ES-I3 (cell line): Measurements from ENCODE around the gene SERAC1.
"Not testable (repeated sequence)": the region's sequence is repeated elsewhere in the genome, so short reads cannot be mapped to it uniquely, and the experiment has no call there.

ENCODE experiments used
- H3K36me3 ChIP-seq: 2 replicates; pipeline ENCODE4 v1.6.1; 2013; ENCODE audit warnings: mild to moderate bottlenecking, low read length, control low read depth, moderate library complexity; ENCODE audit not compliant: insufficient read depth
- H3K4me1 ChIP-seq: 2 replicates; pipeline ENCODE4 v1.6.1; 2013; ENCODE audit warnings: mild to moderate bottlenecking, control low read depth, low read length; ENCODE audit not compliant: insufficient read depth
- H3K9ac ChIP-seq: 2 replicates; pipeline ENCODE4 v1.6.1; 2013; ENCODE audit warnings: low read depth, mild to moderate bottlenecking, low read length, moderate library complexity
- H3K9me3 ChIP-seq: 2 replicates; pipeline ENCODE4 v1.6.1; 2013; ENCODE audit warnings: mild to moderate bottlenecking, low read length, moderate library complexity; ENCODE audit not compliant: control insufficient read depth, insufficient read depth

Gene SERAC1

GRCh38 chr6:158168040-158168289 is at the start of gene SERAC1:
Gene SERAC1 (minus strand): TSS chr6:158168262. CDS start chr6:158158363, 9,899 bp downstream.
- H3K4me1 ChIP-seq, result peaks cover 15% of the 10 kb centered on the region
- H3K9ac ChIP-seq, result peak within 1 kb of the TSS; percentile 98
- H3K9me3 ChIP-seq, result no peaks in the 10 kb centered on the region
- no peaks in the 10 kb centered on the region for H3K36me3 ChIP-seq

DNA sequence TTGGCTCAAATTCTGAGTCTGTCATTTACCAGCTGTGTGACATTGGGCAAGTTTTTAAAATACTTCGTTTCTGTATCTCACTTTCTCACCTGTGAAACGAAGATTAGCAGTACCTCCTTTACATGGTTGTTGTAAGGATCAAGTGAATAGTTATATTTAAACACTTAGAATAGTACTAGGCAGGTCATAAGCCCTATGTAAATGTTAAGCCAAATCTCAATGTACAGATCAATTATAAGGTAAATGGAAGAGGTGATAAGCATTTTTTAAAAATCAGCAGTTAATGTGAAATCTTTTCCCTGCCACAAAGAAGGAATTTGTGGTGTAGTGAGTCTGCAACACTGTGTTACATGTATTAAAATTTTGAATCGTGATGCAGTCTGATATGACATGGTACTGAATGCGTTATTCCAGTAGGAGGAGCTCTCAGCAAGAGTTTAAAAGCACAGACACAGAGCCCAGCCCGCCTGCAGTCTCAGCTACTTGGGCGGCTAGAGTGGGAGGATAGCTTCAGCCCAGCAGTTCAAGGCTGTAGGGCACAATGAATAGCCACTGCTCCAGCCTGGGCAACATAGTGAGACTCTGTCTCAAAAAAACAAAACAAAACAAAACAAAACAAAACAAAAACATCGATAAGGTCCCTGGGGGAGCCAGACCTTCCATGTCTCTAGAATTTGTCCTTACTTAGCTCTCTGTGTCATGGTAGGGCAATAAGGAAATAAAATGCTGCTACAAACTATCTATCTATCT is 46.0 kb upstream of the SERAC1 start:
- H3K36me3 ChIP-seq, result no peaks in the 10 kb centered on the region
- H3K9me3 ChIP-seq, result no peaks in the 10 kb centered on the region
- H3K9ac ChIP-seq, result no peak overlapping the region
- H3K4me1 ChIP-seq, result no peaks in the 10 kb centered on the region

GRCh38 chr6:158211273-158212055 is 43.4 kb upstream of the SERAC1 start:
- H3K36me3 ChIP-seq, result no peaks in the 10 kb centered on the region
- H3K9ac ChIP-seq, result no peak overlapping the region
- no peaks in the 10 kb centered on the region for H3K9me3 ChIP-seq
- H3K4me1 ChIP-seq, result no peaks in the 10 kb centered on the region

- not testable (repeated sequence) for H3K9ac ChIP-seq, H3K9me3 ChIP-seq, H3K36me3 ChIP-seq, H3K4me1 ChIP-seq
Measured at GRCh38 chr6:158209582-158210333, 41.7 kb upstream of the SERAC1 start.

DNA sequence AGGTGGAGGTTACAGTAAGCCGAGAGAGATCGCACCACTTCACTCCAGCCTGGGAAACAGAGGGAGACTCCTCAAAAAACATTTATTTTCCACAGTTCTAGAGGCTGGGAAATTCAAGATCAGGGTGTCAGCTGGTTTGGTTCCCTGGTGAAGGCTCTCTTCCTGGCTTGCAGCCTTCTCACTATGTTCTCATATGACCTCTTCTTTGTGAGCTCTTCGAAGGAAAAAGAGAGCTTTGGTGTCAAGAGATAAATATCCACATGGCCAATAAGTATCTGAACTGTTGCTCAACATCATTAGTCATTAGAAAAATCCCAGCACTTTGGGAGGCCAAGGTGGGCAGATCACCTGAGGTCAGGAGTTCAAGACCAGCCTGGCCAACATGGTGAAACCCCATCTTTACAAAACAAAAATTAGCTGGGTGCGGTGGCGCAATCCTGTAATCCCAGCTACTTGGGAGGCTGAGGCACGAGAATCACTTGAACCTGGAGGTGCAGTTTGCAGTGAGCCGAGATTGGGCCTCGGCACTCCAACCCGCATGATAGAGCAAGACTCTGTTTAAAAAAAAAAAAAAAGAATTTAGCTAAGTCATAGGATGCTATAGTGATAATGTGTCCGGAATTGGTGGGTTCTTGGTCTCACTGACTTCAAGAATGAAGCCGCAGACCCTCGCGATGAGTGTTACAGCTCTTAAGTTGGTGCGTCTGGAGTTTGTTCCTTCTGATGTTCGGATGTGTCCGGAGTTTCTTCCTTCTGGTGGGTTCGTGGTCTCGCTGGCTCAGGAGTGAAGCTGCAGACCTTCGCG is 40.4 kb upstream of the SERAC1 start:
- not testable (repeated sequence) for H3K36me3 ChIP-seq, H3K4me1 ChIP-seq, H3K9me3 ChIP-seq, H3K9ac ChIP-seq

GRCh38 chr6:158207422-158207788 is 39.3 kb upstream of the SERAC1 start:
- no peak overlapping the region for H3K9ac ChIP-seq
- H3K9me3 ChIP-seq, result no peaks in the 10 kb centered on the region
- peaks cover 7% of the 10 kb centered on the region; the same call in 1 of the 2 replicates for H3K4me1 ChIP-seq
- H3K36me3 ChIP-seq, result no peaks in the 10 kb centered on the region

DNA sequence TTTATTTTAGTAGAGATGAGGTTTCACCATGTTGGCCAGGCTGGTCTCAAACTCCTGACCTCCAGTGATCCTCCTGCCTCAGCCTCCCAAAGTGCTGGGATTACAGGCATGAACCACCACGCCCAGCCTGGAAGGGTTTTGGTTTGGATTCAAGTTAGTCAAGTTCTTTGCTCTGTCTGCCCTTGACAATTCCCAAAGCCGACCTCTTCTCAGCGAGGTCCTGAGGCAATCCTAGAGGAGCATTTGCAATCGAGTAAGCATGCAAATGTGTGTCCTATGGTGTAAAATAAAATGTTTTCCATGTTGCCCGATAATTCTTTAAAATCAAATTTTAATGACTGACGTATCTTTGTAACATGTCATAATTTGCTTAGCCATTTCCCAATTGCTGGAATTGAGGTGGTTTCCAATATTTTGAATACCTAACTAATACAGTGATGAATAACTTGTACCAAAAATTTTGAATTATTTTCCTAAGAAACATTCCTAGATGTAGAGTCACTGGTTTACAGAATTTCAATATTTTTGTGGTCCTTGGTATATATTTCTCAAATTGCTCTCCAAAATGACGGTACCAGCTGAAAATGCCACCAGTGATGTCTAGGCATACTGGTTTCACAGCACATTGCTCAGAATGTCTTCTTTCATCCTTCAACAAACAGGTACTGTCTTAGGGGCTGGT is 38.8 kb upstream of the SERAC1 start:
- Histone ChIP-seq H3K4me1 (peaks cover 7% of the 10 kb centered on the region; the same call in 1 of the 2 replicates), H3K9me3 (no peaks in the 10 kb centered on the region), H3K36me3 (no peaks in the 10 kb centered on the region), H3K9ac (no peak overlapping the region)

- Histone ChIP-seq H3K4me1 (peaks cover 7% of the 10 kb centered on the region; the same call in 1 of the 2 replicates), H3K36me3 (no peaks in the 10 kb centered on the region), H3K9ac (no peak overlapping the region), H3K9me3 (no peaks in the 10 kb centered on the region)
Measured at GRCh38 chr6:158205169-158205944, 37.3 kb upstream of the SERAC1 start.

- peaks cover 17% of the 10 kb centered on the region for H3K4me1 ChIP-seq
- no peak overlapping the region for H3K9ac ChIP-seq
Measured at GRCh38 chr6:158198461-158198860, 30.4 kb upstream of the SERAC1 start.

GRCh38 chr6:158194487-158195280 is 26.6 kb upstream of the SERAC1 start:
- Histone ChIP-seq H3K9ac (peak overlapping the region; percentile 22; the same call in 1 of the 2 replicates), H3K9me3 (no peaks in the 10 kb centered on the region), H3K4me1 (peaks cover 17% of the 10 kb centered on the region), H3K36me3 (no peaks in the 10 kb centered on the region)

More at GRCh38 chr6:158198461-158198860, 30.4 kb upstream of the SERAC1 start:
- Histone ChIP-seq H3K9me3 (no peaks in the 10 kb centered on the region), H3K36me3 (no peaks in the 10 kb centered on the region)

DNA sequence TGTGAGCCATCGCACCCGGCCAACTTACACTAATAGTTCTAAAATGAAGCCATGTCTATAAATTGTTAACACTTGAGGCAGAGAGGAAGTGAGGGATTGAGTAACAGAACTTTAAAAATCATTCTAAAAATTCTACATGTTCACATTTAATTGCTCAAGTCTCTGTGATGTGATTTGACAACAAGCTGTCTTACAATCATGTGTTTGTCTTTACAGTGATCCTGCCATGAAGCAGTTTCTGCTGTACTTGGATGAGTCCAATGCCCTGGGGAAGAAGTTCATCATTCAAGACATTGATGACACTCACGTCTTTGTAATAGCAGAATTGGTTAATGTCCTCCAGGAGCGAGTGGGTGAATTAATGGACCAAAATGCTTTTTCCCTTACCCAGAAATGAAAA is 23.7 kb upstream of the SERAC1 start:
- Histone ChIP-seq H3K4me1 (peaks cover 13% of the 10 kb centered on the region), H3K36me3 (no peaks in the 10 kb centered on the region), H3K9ac (no peak overlapping the region), H3K9me3 (0 out of 2 replicates have a peak, but pooled peaks cover 4% of the 10 kb centered on the region)

- no peaks in the 10 kb centered on the region for H3K36me3 ChIP-seq
- H3K9me3 ChIP-seq, result 0 out of 2 replicates have a peak, but pooled peaks cover 4% of the 10 kb centered on the region
- H3K4me1 ChIP-seq, result peaks cover 13% of the 10 kb centered on the region
- no peak overlapping the region for H3K9ac ChIP-seq
Measured at GRCh38 chr6:158191032-158191431, 23.0 kb upstream of the SERAC1 start.
